Measurements from ENCODE around the gene MACF1. TPM values are rescaled to one million over a fixed set of nuclear protein-coding genes. Genes with fewer than 3 reads are reported as not detected.

Gene MACF1
- total RNA-seq, 1 donor from 2014 or later: 657 TPM

DNA sequence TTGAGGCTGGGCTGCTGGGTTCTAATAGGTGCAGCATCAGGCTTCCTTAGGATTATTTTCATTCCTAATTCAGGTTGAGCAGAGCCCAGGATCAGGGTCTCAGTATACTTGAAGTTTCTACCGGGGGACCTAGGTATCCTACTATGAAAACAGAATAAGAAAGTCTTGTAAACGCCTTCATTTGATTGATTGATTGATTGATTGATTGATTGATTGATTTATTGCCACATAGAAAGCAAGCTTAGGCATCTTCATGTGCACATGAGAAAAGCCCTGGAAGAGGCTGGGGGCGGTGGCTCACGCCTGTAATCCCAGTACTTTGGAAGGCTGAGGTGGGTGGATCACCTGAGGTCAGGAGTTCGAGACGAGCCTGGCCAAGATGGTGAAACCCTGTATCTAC, 189.6 kb downstream of the MACF1 start:
- Mint-ChIP-seq H3K4me3 (ENCODE audit: unreplicated experiment) (no peak overlapping the region), H3K27me3 (ENCODE audit: unreplicated experiment) (peaks cover 2% of the 10 kb centered on the region), H3K4me1 (ENCODE audit: low read depth, unreplicated experiment) (peaks cover 27% of the 10 kb centered on the region), H3K36me3 (ENCODE audit: unreplicated experiment) (no peaks in the 10 kb centered on the region), H3K27ac (ENCODE audit: unreplicated experiment) (no peak overlapping the region), H3K9me3 (ENCODE audit: unreplicated experiment) (peaks cover 7% of the 10 kb centered on the region)
- TF ChIP-seq, protein P1, sequence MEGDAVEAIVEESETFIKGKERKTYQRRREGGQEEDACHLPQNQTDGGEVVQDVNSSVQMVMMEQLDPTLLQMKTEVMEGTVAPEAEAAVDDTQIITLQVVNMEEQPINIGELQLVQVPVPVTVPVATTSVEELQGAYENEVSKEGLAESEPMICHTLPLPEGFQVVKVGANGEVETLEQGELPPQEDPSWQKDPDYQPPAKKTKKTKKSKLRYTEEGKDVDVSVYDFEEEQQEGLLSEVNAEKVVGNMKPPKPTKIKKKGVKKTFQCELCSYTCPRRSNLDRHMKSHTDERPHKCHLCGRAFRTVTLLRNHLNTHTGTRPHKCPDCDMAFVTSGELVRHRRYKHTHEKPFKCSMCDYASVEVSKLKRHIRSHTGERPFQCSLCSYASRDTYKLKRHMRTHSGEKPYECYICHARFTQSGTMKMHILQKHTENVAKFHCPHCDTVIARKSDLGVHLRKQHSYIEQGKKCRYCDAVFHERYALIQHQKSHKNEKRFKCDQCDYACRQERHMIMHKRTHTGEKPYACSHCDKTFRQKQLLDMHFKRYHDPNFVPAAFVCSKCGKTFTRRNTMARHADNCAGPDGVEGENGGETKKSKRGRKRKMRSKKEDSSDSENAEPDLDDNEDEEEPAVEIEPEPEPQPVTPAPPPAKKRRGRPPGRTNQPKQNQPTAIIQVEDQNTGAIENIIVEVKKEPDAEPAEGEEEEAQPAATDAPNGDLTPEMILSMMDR (IDR thresholded peaks at IDR 0.05; ENCODE audit: partially characterized antibody, unreplicated experiment): no peak
- no peak for DNase-seq

DNA sequence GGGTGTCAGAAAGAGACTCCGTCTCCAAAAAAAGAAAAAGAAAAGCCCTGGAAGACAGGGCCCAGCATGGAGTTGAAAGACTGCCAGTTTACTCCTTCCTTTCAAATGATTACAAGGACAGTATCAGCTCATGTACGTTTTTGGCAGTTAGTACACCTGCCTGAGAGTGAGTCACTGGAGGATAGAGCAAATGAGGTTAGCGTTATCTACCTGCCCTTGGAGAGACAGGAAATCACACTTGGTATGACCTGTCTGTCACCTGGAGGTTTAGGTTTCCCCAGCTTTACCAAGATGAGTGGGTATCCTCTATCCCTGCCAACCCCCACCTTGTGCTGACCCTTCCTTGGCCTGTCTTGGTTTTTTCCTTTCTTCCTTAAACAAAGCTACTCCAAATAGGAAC, 190.1 kb downstream of the MACF1 start:
- peaks cover 27% of the 10 kb centered on the region for H3K4me1 Mint-ChIP-seq (ENCODE audit: low read depth, unreplicated experiment)
- H3K36me3 Mint-ChIP-seq (ENCODE audit: unreplicated experiment): no peaks in the 10 kb centered on the region
- no peak for DNase-seq
- H3K9me3 Mint-ChIP-seq (ENCODE audit: unreplicated experiment): peaks cover 7% of the 10 kb centered on the region
- TF ChIP-seq, protein P1 (IDR thresholded peaks at IDR 0.05; ENCODE audit: partially characterized antibody, unreplicated experiment): no peak
- no peak overlapping the region for H3K27ac Mint-ChIP-seq (ENCODE audit: unreplicated experiment)
- H3K4me3 Mint-ChIP-seq (ENCODE audit: unreplicated experiment): no peak overlapping the region
- peaks cover 2% of the 10 kb centered on the region for H3K27me3 Mint-ChIP-seq (ENCODE audit: unreplicated experiment)

DNA sequence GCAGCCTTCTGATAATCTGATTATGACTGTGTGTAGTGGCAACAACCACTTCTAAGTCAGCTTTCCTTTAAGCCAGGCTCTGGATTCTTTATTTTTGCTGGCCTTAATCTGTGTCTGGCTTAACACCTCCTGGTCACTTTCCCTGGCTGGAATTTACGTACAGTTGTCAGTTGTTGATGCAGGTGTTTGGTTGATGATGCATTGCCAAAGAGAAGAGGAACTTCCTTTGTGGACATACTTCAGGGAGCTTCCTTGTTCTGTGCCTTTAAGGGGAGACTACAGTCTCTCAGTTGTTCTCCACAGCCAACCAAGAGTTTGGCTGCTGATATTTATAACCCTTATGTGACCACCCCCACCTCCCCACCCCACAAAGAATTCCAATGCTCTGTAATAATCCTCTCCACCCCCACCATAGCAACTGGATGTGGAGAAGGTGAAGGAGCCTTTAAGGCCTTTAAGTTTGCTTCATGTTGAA, 190.9 kb downstream of the MACF1 start:
- TF ChIP-seq, protein P1 (IDR thresholded peaks at IDR 0.05; ENCODE audit: partially characterized antibody, unreplicated experiment): no peak
- Mint-ChIP-seq H3K36me3 (ENCODE audit: unreplicated experiment) (no peaks in the 10 kb centered on the region), H3K27me3 (ENCODE audit: unreplicated experiment) (peaks cover 2% of the 10 kb centered on the region), H3K27ac (ENCODE audit: unreplicated experiment) (no peak overlapping the region), H3K9me3 (ENCODE audit: unreplicated experiment) (peaks cover 7% of the 10 kb centered on the region), H3K4me3 (ENCODE audit: unreplicated experiment) (no peak overlapping the region), H3K4me1 (ENCODE audit: low read depth, unreplicated experiment) (peaks cover 27% of the 10 kb centered on the region)
- DNase-seq: no peak

DNA sequence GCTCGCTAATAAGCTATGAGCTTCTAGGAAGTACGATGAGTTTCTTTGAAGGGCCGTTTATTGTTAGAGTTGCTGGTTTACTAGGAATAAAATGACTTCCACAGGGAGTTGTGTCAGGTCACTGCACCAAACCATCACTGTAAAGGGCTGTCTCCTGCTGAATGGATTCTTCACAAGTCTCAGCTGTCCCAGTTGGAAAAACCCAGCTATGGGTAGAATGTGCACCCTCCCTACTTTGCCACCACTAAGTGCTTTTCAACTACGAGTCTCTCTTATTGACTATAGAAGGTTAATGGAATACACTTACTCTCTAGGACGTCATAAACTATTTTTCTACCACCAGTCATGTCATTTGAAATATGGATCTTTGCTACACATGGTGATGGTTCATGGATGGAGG, 192.2 kb downstream of the MACF1 start:
- Mint-ChIP-seq H3K4me1 (ENCODE audit: low read depth, unreplicated experiment) (peaks cover 21% of the 10 kb centered on the region), H3K36me3 (ENCODE audit: unreplicated experiment) (no peaks in the 10 kb centered on the region), H3K27ac (ENCODE audit: unreplicated experiment) (no peak overlapping the region), H3K27me3 (ENCODE audit: unreplicated experiment) (peaks cover 2% of the 10 kb centered on the region), H3K4me3 (ENCODE audit: unreplicated experiment) (no peak overlapping the region), H3K9me3 (ENCODE audit: unreplicated experiment) (peaks cover 7% of the 10 kb centered on the region)
- no peak for DNase-seq
- TF ChIP-seq, protein P1 (IDR thresholded peaks at IDR 0.05; ENCODE audit: partially characterized antibody, unreplicated experiment): no peak

DNA sequence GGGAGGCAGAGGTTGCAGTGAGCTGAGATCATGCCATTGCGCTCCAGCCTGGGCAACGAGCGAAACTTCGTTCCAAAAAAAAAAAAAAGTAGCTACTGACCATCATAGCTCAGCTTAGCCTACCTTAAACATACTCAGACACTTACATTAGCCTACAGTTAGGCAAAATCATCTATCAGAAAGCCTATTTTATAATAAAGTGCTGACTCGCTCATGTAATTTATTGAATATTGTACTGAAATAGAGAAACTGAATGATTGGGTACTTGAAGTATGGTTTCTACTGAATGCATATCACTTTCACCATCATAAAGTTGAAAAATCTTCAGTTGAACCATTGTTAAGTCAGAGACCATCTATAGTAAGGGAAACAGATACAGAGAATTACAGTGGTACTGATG, 193.0 kb downstream of the MACF1 start:
- Mint-ChIP-seq H3K27ac (ENCODE audit: unreplicated experiment) (no peak overlapping the region), H3K4me3 (ENCODE audit: unreplicated experiment) (no peak overlapping the region), H3K4me1 (ENCODE audit: low read depth, unreplicated experiment) (peaks cover 16% of the 10 kb centered on the region), H3K27me3 (ENCODE audit: unreplicated experiment) (peaks cover 2% of the 10 kb centered on the region), H3K9me3 (ENCODE audit: unreplicated experiment) (peaks cover 7% of the 10 kb centered on the region), H3K36me3 (ENCODE audit: unreplicated experiment) (no peaks in the 10 kb centered on the region)
- TF ChIP-seq, protein P1 (IDR thresholded peaks at IDR 0.05; ENCODE audit: partially characterized antibody, unreplicated experiment): no peak
- DNase-seq: no peak
